Adrenal gland (tissue), 12 donors: Measurements from ENCODE around the gene PPP1R15A. TPM values are rescaled to one million over a fixed set of nuclear protein-coding genes. Genes with fewer than 3 reads are reported as not detected.

Experiments used
- DNase-seq, 7 donors: peaks; one replicate each; pipeline ENCODE4 v3.0.0-alpha.2; 2019 to 2020
- H3K27ac ChIP-seq, 5 donors: fragments of 200-600 bp; sonication (generic) in 4 of 5; 1 replicate in 3 of 5; 2 replicates in 2 of 5; pipeline versions ENCODE4 v1.5.1 to v1.8.0; 2016 to 2020; ENCODE audit warnings: mild to moderate bottlenecking in 1 of 5
- H3K27me3 ChIP-seq: fragments of 200-600 bp; 2 replicates; pipeline ENCODE4 v1.8.0; 2021
- H3K36me3 ChIP-seq, 2 donors: fragments of 200-600 bp; replicated peaks in 1 of 2; 1 replicate in 1 of 2; 2 replicates in 1 of 2; pipeline versions ENCODE4 v1.5.1 to v1.8.0; 2018 to 2022
- H3K4me1 ChIP-seq, 2 donors: fragments of 200-600 bp; replicated peaks in 1 of 2; 1 replicate in 1 of 2; 2 replicates in 1 of 2; pipeline versions ENCODE4 v1.5.1 to v1.8.0; 2018 to 2021
- H3K4me3 ChIP-seq, 4 donors: fragments of 200-600 bp; sonication (generic) in 3 of 4; one replicate each; pipeline ENCODE4 v1.5.1; 2016 to 2018
- H3K9me3 ChIP-seq, 3 donors: fragments of 200-600 bp; sonication (generic) in 1 of 3; replicated peaks in 1 of 3; 1 replicate in 2 of 3; 2 replicates in 1 of 3; pipeline versions ENCODE4 v1.5.1 to v1.8.0; 2016 to 2021
- CTCF ChIP-seq, 6 experiments: fragments of 450-650 bp in 4 of 6; fragments of 200-600 bp in 2 of 6; sonication (generic) in 1 of 6; IDR thresholded peaks; 1 replicate in 5 of 6; 2 replicates in 1 of 6; pipeline versions ENCODE4 v1.5.1 to v1.8.0; 2016 to 2021; ENCODE audit warnings: antibody characterized with exemption in 6 of 6, mild to moderate bottlenecking in 2 of 6, moderate library complexity in 1 of 6
- POLR2A ChIP-seq, 2 donors: fragments of 450-650 bp; IDR thresholded peaks; one replicate each; pipeline ENCODE4 v1.6.1; 2017; ENCODE audit warnings: antibody characterized with exemption in 2 of 2, mild to moderate bottlenecking in 2 of 2, moderate library complexity in 1 of 2
- WGBS, 4 donors: extraction: QIAGEN DNeasy Blood & Tissue Kit in 2 of 4; methylation state at CpG; one replicate each; pipeline versions ENCODE4 v1.1.5 to v1.1.7; 2013 to 2017; 5-methylcytosine and 5-hydroxymethylcytosine counted together
- intact Hi-C, 2 donors: fragments of 100-400 bp; cut with DNase I; formaldehyde crosslinking; loops; one replicate each; pipeline versions ENCODE4 v1.14.1 to v1.15.0; 2022 to 2023
- polyA plus RNA-seq, 3 donors: library from polyadenylated mRNA; stranded (reverse); fragments of 200-250 nt in 2 of 3; fragments of 350-450 nt in 1 of 3; fragmentation: Illumina TruSeq in 1 of 3; extraction: RNeasy Lipid Tissue Mini Kit (QIAGEN cat#74804) in 1 of 3; gene quantifications; one replicate each; pipeline ENCODE4 v1.2.3, GENCODE V29; 2013 to 2014
- total RNA-seq, 9 donors: library from RNA; depleted of rRNA in 4 of 9; stranded (reverse); fragments of >200 nt in 4 of 9; fragments of 120-200 nt in 1 of 9; fragmentation: NEBNext Ultra II Directional in 1 of 9; extraction: Animal tissue kit (Norgen Biotek cat#: 25700) in 1 of 9; gene quantifications; one replicate each; pipeline versions ENCODE4 v1.1.0 to v1.2.4, GENCODE V29; 2013 to 2023
- donor health status: healthy with polysubstance abuse.
- donor health status: Bipolar disorder and iron deficiency.
- donor health status: DM: yes; HTN: yes; CAD: no.
- donor health status: DM: no; HTN: no; CAD: no.
- donor health status: DM: no; HTN: no; CAD: no.
- donor health status: DM: yes; HTN: yes; CAD: no.

PPP1R15A gene
- total and polyA plus RNA-seq, 12 donors, result 18.2 to 174 (median 43.7) TPM

GRCh38 chr19:48852292-48852691 is 19.9 kb upstream of the PPP1R15A start:
- Histone ChIP-seq H3K4me1 (no peaks in the 10 kb centered on the region), H3K27ac (no peak overlapping the region), H3K4me3 (no peak overlapping the region), H3K27me3 (no peaks in the 10 kb centered on the region), H3K9me3 (no peaks in the 10 kb centered on the region), H3K36me3 (peaks cover 0 to 9% of the 10 kb centered on the region in 2 donors)
- no peak for DNase-seq
- intact Hi-C loops, result no loop called here
- WGBS, 4 donors, result 90 to 100% (median 94%) methylated on average over 4 of the region's 4 CpGs
- TF ChIP-seq POLR2A (IDR thresholded peaks at IDR 0.05), result no peak
- TF ChIP-seq CTCF (IDR thresholded peaks at IDR 0.05), result no peak

DNA sequence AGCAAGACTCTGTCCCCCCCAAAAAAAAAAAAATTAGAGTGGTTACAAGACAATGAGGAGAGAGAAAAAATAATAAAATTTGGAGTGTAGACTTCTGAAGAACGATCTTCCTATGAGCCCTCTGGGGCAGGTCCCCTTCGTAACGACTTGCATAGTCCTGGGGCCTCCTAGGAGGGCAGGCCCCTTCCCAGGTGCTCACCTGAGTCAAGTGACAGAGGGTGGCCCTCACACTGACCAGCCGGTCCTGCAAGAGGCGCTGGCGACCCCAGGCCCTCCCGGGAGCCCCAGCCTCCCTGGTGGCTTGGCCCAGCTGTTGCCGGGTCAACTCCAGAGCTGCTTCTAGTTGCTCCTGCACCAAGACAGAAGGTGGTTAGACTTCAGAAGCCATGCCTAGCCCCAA is 18.7 kb upstream of the PPP1R15A start:
- Histone ChIP-seq H3K4me3 (no peak overlapping the region), H3K27ac (no peak overlapping the region), H3K36me3 (peaks cover 0 to 3% of the 10 kb centered on the region in 2 donors), H3K27me3 (no peaks in the 10 kb centered on the region), H3K4me1 (no peaks in the 10 kb centered on the region), H3K9me3 (no peaks in the 10 kb centered on the region)
- intact Hi-C loops, result no loop called here
- DNase-seq, result no peak
- TF ChIP-seq POLR2A (IDR thresholded peaks at IDR 0.05) (no peak), CTCF (IDR thresholded peaks at IDR 0.05) (no peak)
- WGBS, 4 donors, result 91 to 96% (median 93%) methylated on average over 6 to 8 of the region's 8 CpGs

DNA sequence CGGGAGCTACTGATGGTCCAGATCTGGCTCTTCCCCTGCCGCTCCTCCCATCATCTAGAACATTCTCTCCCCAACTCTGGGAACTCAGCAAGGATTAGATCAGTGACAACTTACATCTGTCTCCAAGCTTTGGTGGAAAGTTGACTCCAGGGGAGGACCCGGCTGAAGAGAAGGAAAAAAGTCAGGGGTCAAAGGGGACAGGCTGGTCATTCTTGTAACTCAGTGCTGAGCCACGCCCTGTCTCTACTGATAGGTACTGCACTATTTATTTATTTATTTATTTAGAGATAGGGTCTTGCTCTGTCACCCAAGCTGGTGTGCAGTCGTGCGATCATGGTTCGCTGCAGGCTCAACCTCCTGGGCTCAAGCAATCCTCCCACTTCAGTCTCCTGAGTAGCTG is 18.1 kb upstream of the PPP1R15A start:
- WGBS, 4 donors, result 82 to 95% (median 89%) methylated on average over 6 to 7 of the region's 7 CpGs
- TF ChIP-seq CTCF (IDR thresholded peaks at IDR 0.05) (no peak), POLR2A (IDR thresholded peaks at IDR 0.05) (no peak)
- no peak overlapping the region for H3K27ac ChIP-seq
- H3K4me3 ChIP-seq, result no peak overlapping the region
- no peaks in the 10 kb centered on the region for H3K27me3 ChIP-seq
- no peak for DNase-seq
- H3K4me1 ChIP-seq, result no peaks in the 10 kb centered on the region
- H3K9me3 ChIP-seq, result no peaks in the 10 kb centered on the region
- peaks cover 0 to 3% of the 10 kb centered on the region in 2 donors for H3K36me3 ChIP-seq
- intact Hi-C loops, result no loop called here

GRCh38 chr19:48856921-48857320 is 15.3 kb upstream of the PPP1R15A start:
- no peak for TF ChIP-seq CTCF (IDR thresholded peaks at IDR 0.05)
- no peak for TF ChIP-seq POLR2A (IDR thresholded peaks at IDR 0.05)
- H3K36me3 ChIP-seq, result peaks cover 0 to 3% of the 10 kb centered on the region in 2 donors
- DNase-seq, result no peak
- H3K4me1 ChIP-seq, result no peaks in the 10 kb centered on the region
- H3K4me3 ChIP-seq, result no peak overlapping the region
- H3K9me3 ChIP-seq, result no peaks in the 10 kb centered on the region
- no peaks in the 10 kb centered on the region for H3K27me3 ChIP-seq
- WGBS, 4 donors, result 85 to 97% (median 92%) methylated on average over 6 of the region's 6 CpGs
- intact Hi-C loops, result no loop called here
- H3K27ac ChIP-seq, result no peak overlapping the region
